MCF 10A (cell line): ENCODE measurements around the gene GRAP. TPM values are rescaled to one million over a fixed set of nuclear protein-coding genes. Genes with fewer than 3 reads are reported as not detected.

Experiments
- BruUV-seq: library from RNA; stranded (reverse); fragments of 400-500 nt; replicated peaks from 2 replicates; lab custom pipeline; 2021; lab: Mats Ljungman, UMichigan
- CTCF ChIA-PET: fragments of 300-600 bp; sonication (Branson Sonifier 250); formaldehyde crosslinking; extraction: SDS; loops from one replicate; lab custom pipeline; 2021; ENCODE audit warnings: antibody characterized with exemption, inconsistent platforms; lab: Yijun Ruan, JAX
- POLR2A ChIA-PET: fragments of 300-600, 350-650 bp; sonication (Branson Sonifier 250); formaldehyde crosslinking; extraction: SDS; loops from one replicate; lab custom pipeline; 2020; ENCODE audit warnings: antibody characterized with exemption, inconsistent platforms; lab: Yijun Ruan, JAX
- DNase-seq: peaks from one replicate; pipeline ENCODE4 v3.0.0-alpha.2; 2018; ENCODE audit not compliant: unreplicated experiment
- H3K27ac Mint-ChIP-seq: one replicate; pipeline ENCODE4 v1.8.0; 2022; ENCODE audit warnings: mild to moderate bottlenecking, low read depth, mixed read lengths; ENCODE audit not compliant: unreplicated experiment
- H3K27me3 Mint-ChIP-seq: one replicate; pipeline ENCODE4 v1.8.0; 2022; ENCODE audit warnings: mixed read lengths; ENCODE audit not compliant: insufficient read depth, unreplicated experiment
- H3K36me3 Mint-ChIP-seq: one replicate; pipeline ENCODE4 v1.8.0; 2022; ENCODE audit warnings: mild to moderate bottlenecking, moderate library complexity, mixed read lengths; ENCODE audit not compliant: insufficient read depth, unreplicated experiment
- H3K4me1 Mint-ChIP-seq: one replicate; pipeline ENCODE4 v1.8.0; 2022; ENCODE audit warnings: mixed read lengths; ENCODE audit not compliant: insufficient read depth, unreplicated experiment
- H3K4me3 Mint-ChIP-seq: one replicate; pipeline ENCODE4 v1.8.0; 2022; ENCODE audit warnings: mild to moderate bottlenecking, moderate library complexity, mixed read lengths; ENCODE audit not compliant: unreplicated experiment
- H3K9me3 Mint-ChIP-seq: one replicate; pipeline ENCODE4 v1.8.0; 2022; ENCODE audit warnings: mixed read lengths; ENCODE audit not compliant: unreplicated experiment
- CTCF ChIP-seq: fragments of 200-600 bp; IDR thresholded peaks from one replicate; pipeline ENCODE4 v1.8.0; 2022; ENCODE audit warnings: antibody characterized with exemption, mild to moderate bottlenecking; ENCODE audit not compliant: unreplicated experiment
- intact Hi-C: fragments of 100-400 bp; cut with micrococcal nuclease; formaldehyde crosslinking; loops from 2 replicates; pipeline ENCODE4 v1.14.1; 2022
- total RNA-seq: library from RNA; stranded (reverse); gene quantifications from 2 replicates; pipeline ENCODE4 v1.2.3, GENCODE V29; 2022

The GRAP gene
- total RNA-seq, 1 experiment from 2014 or later, result not detected

GRCh38 chr17:18981642-18982424 lies 64.9 kb downstream of the GRAP start:
- H3K27ac Mint-ChIP-seq, result peak overlapping the region; percentile 63
- H3K4me1 Mint-ChIP-seq, result no peaks in the 10 kb centered on the region
- peaks cover 46% of the 10 kb centered on the region for H3K36me3 Mint-ChIP-seq
- no peak for TF ChIP-seq CTCF
- peak; percentile 46 for DNase-seq
- no TSS peak for BruUV-seq
- no peak overlapping the region for H3K4me3 Mint-ChIP-seq
- POLR2A ChIA-PET, result no interaction called here
- CTCF ChIA-PET, result interaction anchor here (0.5 to 2.6 kb wide), 4 partner anchors 9 to 21 kb away, joined by 3 to 7 read pairs (median 4); no protein-coding TSS in a partner anchor
- no peaks in the 10 kb centered on the region for H3K9me3 Mint-ChIP-seq
- H3K27me3 Mint-ChIP-seq, result no peaks in the 10 kb centered on the region
- intact Hi-C loops, result no loop called here

GRCh38 chr17:18981335-18981641 lies 65.5 kb downstream of the GRAP start:
- TF ChIP-seq CTCF, result no peak
- intact Hi-C loops, result no loop called here
- no peak for DNase-seq
- no peaks in the 10 kb centered on the region for H3K4me1 Mint-ChIP-seq
- CTCF ChIA-PET, result interaction anchor here (0.5 to 2.6 kb wide), 3 partner anchors 9 to 20 kb away, joined by 3 to 7 read pairs (median 4); no protein-coding TSS in a partner anchor
- H3K27me3 Mint-ChIP-seq, result no peaks in the 10 kb centered on the region
- H3K27ac Mint-ChIP-seq, result no peak overlapping the region
- POLR2A ChIA-PET, result interaction anchor here (1.5 kb wide), 1 partner anchor 13 kb away, joined by 3 read pairs; no protein-coding TSS in a partner anchor
- H3K36me3 Mint-ChIP-seq, result peaks cover 52% of the 10 kb centered on the region
- BruUV-seq, result no TSS peak
- H3K9me3 Mint-ChIP-seq, result no peaks in the 10 kb centered on the region
- H3K4me3 Mint-ChIP-seq, result no peak overlapping the region

- no peak for DNase-seq
- intact Hi-C loops, result no loop called here
- Mint-ChIP-seq H3K4me1 (no peaks in the 10 kb centered on the region), H3K36me3 (peaks cover 53% of the 10 kb centered on the region), H3K27ac (no peak overlapping the region), H3K4me3 (no peak overlapping the region), H3K27me3 (no peaks in the 10 kb centered on the region), H3K9me3 (no peaks in the 10 kb centered on the region)
- TF ChIP-seq CTCF, result no peak
- BruUV-seq, result no TSS peak
- CTCF ChIA-PET, result interaction anchor here (0.5 to 2.6 kb wide), 4 partner anchors 10 to 21 kb away, joined by 3 to 7 read pairs (median 4); no protein-coding TSS in a partner anchor
- POLR2A ChIA-PET, result interaction anchor here (1.5 kb wide), 1 partner anchor 13 kb away, joined by 3 read pairs; no protein-coding TSS in a partner anchor
These were observed 65.9 kb downstream of the GRAP start for GRCh38 chr17:18980682-18981334.

GRCh38 chr17:18978655-18979054 lies 68.1 kb downstream of the GRAP start:
- ChIA-PET POLR2A (interaction anchor here (0.7 kb wide), 1 partner anchor 13 kb away, joined by 3 read pairs; no protein-coding TSS in a partner anchor), CTCF (interaction anchor here (1.3 kb wide), 1 partner anchor 9 kb away, joined by 4 read pairs; no protein-coding TSS in a partner anchor)
- Mint-ChIP-seq H3K27ac (no peak overlapping the region), H3K4me3 (no peak overlapping the region), H3K27me3 (no peaks in the 10 kb centered on the region), H3K36me3 (peaks cover 59% of the 10 kb centered on the region), H3K4me1 (no peaks in the 10 kb centered on the region), H3K9me3 (no peaks in the 10 kb centered on the region)
- intact Hi-C loops, result no loop called here
- no peak for DNase-seq
- BruUV-seq, result no TSS peak
- no peak for TF ChIP-seq CTCF
